PC-3 (cell line): ENCODE results near the gene IGFALS.

Source experiments
- CTCF ChIP-seq: fragments of 300-600 bp; sonication (generic); conservative IDR thresholded peaks from 2 replicates; pipeline ENCODE4 v1.5.1; 2017; ENCODE audit warnings: antibody characterized with exemption, low read depth, mild to moderate bottlenecking, low read length
- EZH2 ChIP-seq: fragments of 300-600 bp; sonication (generic); IDR thresholded peaks from one replicate; pipeline ENCODE4 v1.6.1; 2017; ENCODE audit warnings: antibody characterized with exemption, mild to moderate bottlenecking, low read length; ENCODE audit not compliant: unreplicated experiment
- EZH2phosphoT487 ChIP-seq: fragments of 300-600 bp; sonication (generic); IDR thresholded peaks from 2 replicates; pipeline ENCODE4 v1.6.1; 2018; ENCODE audit warnings: mild to moderate bottlenecking, antibody characterized with exemption, low read length, borderline replicate concordance

- TF ChIP-seq CTCF: no peak
- no peak for TF ChIP-seq EZH2
- no peak for TF ChIP-seq EZH2phosphoT487
Measured at GRCh38 chr16:1751946-1752345, 41.6 kb downstream of the IGFALS start.
